ENCODE results near the gene JAK2. TPM values are rescaled to one million over a fixed set of nuclear protein-coding genes. Genes with fewer than 3 reads are reported as not detected.
"Not testable (repeated sequence)": the region's sequence is repeated elsewhere in the genome, so short reads cannot be mapped to it uniquely, and the experiment has no call there.

The JAK2 gene
- total and polyA plus RNA-seq, 4 donors = 17.7 to 144 (median 48.4) TPM

DNA sequence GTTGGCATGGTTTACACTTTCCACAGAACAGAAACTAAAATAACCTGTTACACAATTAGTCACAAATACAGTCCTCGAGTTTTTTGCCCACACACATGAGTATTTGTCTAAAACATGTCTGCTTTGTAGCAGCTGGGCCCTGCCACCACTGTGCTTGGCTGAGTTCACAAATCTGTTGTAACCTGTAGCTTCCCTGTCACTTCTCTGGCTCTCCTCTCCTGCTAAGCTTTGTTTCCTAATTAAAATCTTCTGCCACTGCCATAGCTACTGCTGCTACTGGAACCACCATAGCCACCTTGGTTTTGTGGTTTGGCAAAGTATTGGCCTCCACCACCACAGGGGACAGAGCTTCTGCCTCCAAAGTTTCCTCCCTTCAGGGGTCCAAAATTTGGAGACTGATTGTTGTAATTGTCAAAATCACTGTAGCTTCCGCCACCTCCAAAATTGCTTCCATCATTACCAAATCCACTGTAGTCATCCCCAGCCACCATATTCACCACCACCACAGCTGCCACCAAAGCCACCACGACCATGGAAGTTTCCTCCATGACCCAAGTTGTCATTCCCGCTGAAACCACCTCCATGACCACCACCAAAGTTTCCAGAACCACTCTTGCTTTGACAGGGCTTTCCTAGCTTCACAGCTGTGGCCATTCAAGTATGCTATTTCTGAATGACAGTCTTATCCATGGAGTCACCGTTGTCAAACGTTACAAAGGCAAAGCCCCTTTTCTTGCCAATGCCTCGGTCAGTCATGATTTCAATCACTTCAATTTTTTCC lies 40.5 kb upstream of the JAK2 start:
- not testable (repeated sequence) for DNase-seq; H3K27me3 ChIP-seq (ENCODE audit: control insufficient read depth in 1 of 2, insufficient read depth in 2 of 2, low read length in 1 of 2); ATAC-seq (ENCODE audit: low FRiP score); H3K9me3 ChIP-seq (ENCODE audit: control insufficient read depth, low read length); H3K4me1 ChIP-seq (ENCODE audit: control insufficient read depth in 1 of 2, insufficient read depth in 2 of 2, low read length in 2 of 2); H3K36me3 ChIP-seq (ENCODE audit: control insufficient read depth in 1 of 2, insufficient read depth in 2 of 2, low read length in 1 of 2); H3K4me3 ChIP-seq (ENCODE audit: low read length in 2 of 2)
- 77 to 78% methylated on average over 7 of the region's 7 CpGs for WGBS, 2 donors
- H3K27ac ChIP-seq (ENCODE audit: low read depth in 1 of 2, low read length in 2 of 2) = peak overlapping the region in 1 of 2 donors; percentile 89
- intact Hi-C loops (cut with DNase I) = loop anchor here (5.0 kb wide), 1 partner anchor 43 kb away; the partner anchor contains the start of gene JAK2 (in 2 of the 2)

GRCh38 chr9:4946937-4947336 lies 38.1 kb upstream of the JAK2 start:
- Histone ChIP-seq H3K9me3 (ENCODE audit: control insufficient read depth, low read length) (no peaks in the 10 kb centered on the region), H3K4me1 (ENCODE audit: control insufficient read depth in 1 of 2, insufficient read depth in 2 of 2, low read length in 2 of 2) (peaks cover 2 to 4% of the 10 kb centered on the region in 2 donors), H3K36me3 (ENCODE audit: control insufficient read depth in 1 of 2, insufficient read depth in 2 of 2, low read length in 1 of 2) (no peaks in the 10 kb centered on the region), H3K27ac (ENCODE audit: low read depth in 1 of 2, low read length in 2 of 2) (no peak overlapping the region), H3K4me3 (ENCODE audit: low read length in 2 of 2) (no peak overlapping the region), H3K27me3 (ENCODE audit: control insufficient read depth in 1 of 2, insufficient read depth in 2 of 2, low read length in 1 of 2) (no peaks in the 10 kb centered on the region)
- intact Hi-C loops (cut with DNase I) = no loop called here
- 0 to 6% methylated on average over 1 of the region's 1 CpG for WGBS, 2 donors
- ATAC-seq (ENCODE audit: low FRiP score) = peak; percentile 90
- no peak for DNase-seq

- Histone ChIP-seq H3K27ac (ENCODE audit: low read depth in 1 of 2, low read length in 2 of 2) (no peak overlapping the region), H3K27me3 (ENCODE audit: control insufficient read depth in 1 of 2, insufficient read depth in 2 of 2, low read length in 1 of 2) (no peaks in the 10 kb centered on the region), H3K4me1 (ENCODE audit: control insufficient read depth in 1 of 2, insufficient read depth in 2 of 2, low read length in 2 of 2) (peaks cover 0 to 3% of the 10 kb centered on the region in 2 donors), H3K4me3 (ENCODE audit: low read length in 2 of 2) (no peak overlapping the region), H3K9me3 (ENCODE audit: control insufficient read depth, low read length) (no peaks in the 10 kb centered on the region), H3K36me3 (ENCODE audit: control insufficient read depth in 1 of 2, insufficient read depth in 2 of 2, low read length in 1 of 2) (no peaks in the 10 kb centered on the region)
- intact Hi-C loops (cut with DNase I) = no loop called here
- WGBS, 2 donors = 80 to 81% methylated on average over 2 of the region's 2 CpGs
- DNase-seq (no peak), ATAC-seq (ENCODE audit: low FRiP score) (no peak)
Observed at GRCh38 chr9:4955836-4956235, 29.2 kb upstream of the JAK2 start.

DNA sequence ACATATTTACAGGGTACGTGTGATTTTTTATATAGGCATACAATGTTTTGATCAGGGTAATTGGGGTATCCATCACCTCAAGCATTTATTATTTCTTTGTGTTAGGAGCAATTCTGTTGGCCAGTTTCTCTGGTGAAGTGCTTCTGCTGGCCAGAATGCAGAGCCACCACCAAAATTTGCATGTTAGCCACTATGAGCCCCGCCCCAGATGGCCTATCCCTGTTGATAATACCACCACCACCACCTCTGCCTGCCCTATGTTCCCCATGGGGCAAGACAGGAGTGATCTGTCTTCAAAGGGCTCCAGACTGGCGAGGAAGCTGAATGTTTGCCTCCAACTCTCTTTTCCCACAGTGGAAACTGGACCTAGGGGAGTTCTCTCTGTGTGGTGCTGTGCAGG lies 26.0 kb upstream of the JAK2 start:
- DNase-seq (no peak), ATAC-seq (ENCODE audit: low FRiP score) (no peak)
- peaks cover 0 to 3% of the 10 kb centered on the region in 2 donors for H3K4me1 ChIP-seq (ENCODE audit: control insufficient read depth in 1 of 2, insufficient read depth in 2 of 2, low read length in 2 of 2)
- 72 to 73% methylated on average over 3 of the region's 3 CpGs for WGBS, 2 donors
- H3K27ac ChIP-seq (ENCODE audit: low read depth in 1 of 2, low read length in 2 of 2) = peak overlapping the region in 1 of 2 donors; percentile 19
- H3K27me3 ChIP-seq (ENCODE audit: control insufficient read depth in 1 of 2, insufficient read depth in 2 of 2, low read length in 1 of 2) = no peaks in the 10 kb centered on the region
- H3K36me3 ChIP-seq (ENCODE audit: control insufficient read depth in 1 of 2, insufficient read depth in 2 of 2, low read length in 1 of 2) = no peaks in the 10 kb centered on the region
- H3K9me3 ChIP-seq (ENCODE audit: control insufficient read depth, low read length) = no peaks in the 10 kb centered on the region
- intact Hi-C loops (cut with DNase I) = no loop called here
- no peak overlapping the region for H3K4me3 ChIP-seq (ENCODE audit: low read length in 2 of 2)

GRCh38 chr9:4962085-4962484 lies 23.0 kb upstream of the JAK2 start:
- Histone ChIP-seq H3K27ac (ENCODE audit: low read depth in 1 of 2, low read length in 2 of 2) (no peak overlapping the region), H3K9me3 (ENCODE audit: control insufficient read depth, low read length) (no peaks in the 10 kb centered on the region), H3K4me1 (ENCODE audit: control insufficient read depth in 1 of 2, insufficient read depth in 2 of 2, low read length in 2 of 2) (peaks cover 2 to 10% of the 10 kb centered on the region in 2 donors), H3K36me3 (ENCODE audit: control insufficient read depth in 1 of 2, insufficient read depth in 2 of 2, low read length in 1 of 2) (no peaks in the 10 kb centered on the region), H3K4me3 (ENCODE audit: low read length in 2 of 2) (no peak overlapping the region), H3K27me3 (ENCODE audit: control insufficient read depth in 1 of 2, insufficient read depth in 2 of 2, low read length in 1 of 2) (no peaks in the 10 kb centered on the region)
- DNase-seq (no peak), ATAC-seq (ENCODE audit: low FRiP score) (no peak)
- intact Hi-C loops (cut with DNase I) = no loop called here
- 69 to 74% methylated on average over 2 of the region's 2 CpGs for WGBS, 2 donors

DNA sequence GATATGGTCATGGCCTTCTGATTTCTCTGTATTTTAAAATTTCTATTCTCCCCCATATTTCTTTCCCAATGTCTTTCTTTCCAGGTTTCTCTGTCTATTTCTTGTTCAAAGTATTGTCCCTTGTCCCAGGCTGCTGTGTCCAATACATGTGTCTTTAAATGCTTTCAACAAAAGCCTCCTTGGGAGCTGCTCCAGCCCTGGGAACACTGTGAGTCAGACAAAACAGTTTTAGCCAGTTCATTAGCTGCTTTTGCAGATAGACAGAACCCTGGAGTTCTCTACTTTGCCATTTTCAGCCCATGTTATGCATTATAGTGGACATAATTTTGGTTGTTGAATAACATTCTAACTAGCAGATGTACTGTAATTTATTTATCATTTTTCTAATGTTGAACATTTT lies 20.5 kb upstream of the JAK2 start:
- H3K27ac ChIP-seq (ENCODE audit: low read depth in 1 of 2, low read length in 2 of 2) = peak overlapping the region in 1 of 2 donors; percentile 89
- H3K36me3 ChIP-seq (ENCODE audit: control insufficient read depth in 1 of 2, insufficient read depth in 2 of 2, low read length in 1 of 2) = no peaks in the 10 kb centered on the region
- ATAC-seq (ENCODE audit: low FRiP score) (no peak), DNase-seq (no peak)
- no peak overlapping the region for H3K4me3 ChIP-seq (ENCODE audit: low read length in 2 of 2)
- no peaks in the 10 kb centered on the region for H3K27me3 ChIP-seq (ENCODE audit: control insufficient read depth in 1 of 2, insufficient read depth in 2 of 2, low read length in 1 of 2)
- H3K9me3 ChIP-seq (ENCODE audit: control insufficient read depth, low read length) = no peaks in the 10 kb centered on the region
- intact Hi-C loops (cut with DNase I) = no loop called here
- peaks cover 2 to 16% of the 10 kb centered on the region in 2 donors for H3K4me1 ChIP-seq (ENCODE audit: control insufficient read depth in 1 of 2, insufficient read depth in 2 of 2, low read length in 2 of 2)

- Histone ChIP-seq H3K4me3 (ENCODE audit: low read length in 2 of 2) (no peak overlapping the region), H3K9me3 (ENCODE audit: control insufficient read depth, low read length) (no peaks in the 10 kb centered on the region), H3K36me3 (ENCODE audit: control insufficient read depth in 1 of 2, insufficient read depth in 2 of 2, low read length in 1 of 2) (no peaks in the 10 kb centered on the region), H3K4me1 (ENCODE audit: control insufficient read depth in 1 of 2, insufficient read depth in 2 of 2, low read length in 2 of 2) (peaks cover 2 to 13% of the 10 kb centered on the region in 2 donors), H3K27ac (ENCODE audit: low read depth in 1 of 2, low read length in 2 of 2) (peak overlapping the region in 1 of 2 donors; percentile 19), H3K27me3 (ENCODE audit: control insufficient read depth in 1 of 2, insufficient read depth in 2 of 2, low read length in 1 of 2) (no peaks in the 10 kb centered on the region)
- ATAC-seq (ENCODE audit: low FRiP score) (no peak), DNase-seq (no peak)
- intact Hi-C loops (cut with DNase I) = no loop called here
- 16 to 26% methylated on average over 2 of the region's 2 CpGs for WGBS, 2 donors
Observed at GRCh38 chr9:4965174-4965821, 19.8 kb upstream of the JAK2 start.

DNA sequence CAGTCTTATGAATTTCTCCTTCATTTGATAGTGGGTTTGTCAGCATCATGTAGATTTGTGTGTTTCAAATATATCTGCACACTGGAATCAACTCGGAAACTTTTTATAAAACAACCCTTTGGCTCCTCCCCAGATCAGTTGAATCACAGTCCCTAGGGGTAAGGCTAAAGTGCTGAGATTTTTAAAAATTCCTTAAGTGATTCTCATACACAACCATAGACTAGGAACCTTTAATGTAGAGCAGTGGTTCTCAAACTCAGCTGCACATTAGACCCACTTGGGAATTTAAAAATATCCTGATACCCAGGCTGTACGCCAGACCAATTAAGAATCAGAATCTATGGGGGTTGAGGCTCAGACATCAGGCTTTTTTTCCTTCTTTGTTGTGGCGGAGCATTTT lies 17.5 kb upstream of the JAK2 start:
- intact Hi-C loops (cut with DNase I) = no loop called here
- WGBS, 2 donors = 21 to 34% methylated on average over 3 of the region's 3 CpGs
- peaks cover 2 to 13% of the 10 kb centered on the region in 2 donors for H3K4me1 ChIP-seq (ENCODE audit: control insufficient read depth in 1 of 2, insufficient read depth in 2 of 2, low read length in 2 of 2)
- peak overlapping the region; percentile 28 to 36 for H3K27ac ChIP-seq (ENCODE audit: low read depth in 1 of 2, low read length in 2 of 2)
- ATAC-seq (ENCODE audit: low FRiP score) (peak; percentile 85), DNase-seq (no peak)
- H3K4me3 ChIP-seq (ENCODE audit: low read length in 2 of 2) = no peak overlapping the region
- H3K27me3 ChIP-seq (ENCODE audit: control insufficient read depth in 1 of 2, insufficient read depth in 2 of 2, low read length in 1 of 2) = no peaks in the 10 kb centered on the region
- H3K9me3 ChIP-seq (ENCODE audit: control insufficient read depth, low read length) = no peaks in the 10 kb centered on the region
- H3K36me3 ChIP-seq (ENCODE audit: control insufficient read depth in 1 of 2, insufficient read depth in 2 of 2, low read length in 1 of 2) = no peaks in the 10 kb centered on the region

GRCh38 chr9:4969130-4969529 lies 15.9 kb upstream of the JAK2 start:
- H3K4me3 ChIP-seq (ENCODE audit: low read length in 2 of 2) = no peak overlapping the region
- intact Hi-C loops (cut with DNase I) = no loop called here
- WGBS, 2 donors = 92 to 93% methylated on average over 1 of the region's 1 CpG
- no peak overlapping the region for H3K27ac ChIP-seq (ENCODE audit: low read depth in 1 of 2, low read length in 2 of 2)
- H3K4me1 ChIP-seq (ENCODE audit: control insufficient read depth in 1 of 2, insufficient read depth in 2 of 2, low read length in 2 of 2) = peaks cover 2 to 12% of the 10 kb centered on the region in 2 donors
- DNase-seq (no peak), ATAC-seq (ENCODE audit: low FRiP score) (no peak)
- no peaks in the 10 kb centered on the region for H3K27me3 ChIP-seq (ENCODE audit: control insufficient read depth in 1 of 2, insufficient read depth in 2 of 2, low read length in 1 of 2)
- no peaks in the 10 kb centered on the region for H3K9me3 ChIP-seq (ENCODE audit: control insufficient read depth, low read length)
- no peaks in the 10 kb centered on the region for H3K36me3 ChIP-seq (ENCODE audit: control insufficient read depth in 1 of 2, insufficient read depth in 2 of 2, low read length in 1 of 2)

All from aorta (tissue), 5 donors.